GM12878 (cell line): ENCODE measurements around the gene PON1. TPM values are rescaled to one million over a fixed set of nuclear protein-coding genes. Genes with fewer than 3 reads are reported as not detected.

ENCODE experiments used
- ATAC-seq: fragments of 200-7000 bp; cut with Tn5 transposase; 3 replicates; pipeline ENCODE4 v1.9.1; 2020; ENCODE audit warnings: mild to moderate bottlenecking, moderate library complexity
- BruUV-seq: library from RNA; stranded (reverse); fragments of 400-500 nt; replicated peaks from 2 replicates; lab custom pipeline; 2021; lab: Mats Ljungman, UMichigan
- CTCF ChIA-PET: fragments of 300-600 bp; sonication (Branson Sonifier 250); formaldehyde crosslinking; extraction: SDS; loops from one replicate; lab custom pipeline; 2021; ENCODE audit warnings: inconsistent platforms; lab: Yijun Ruan, JAX
- POLR2A ChIA-PET: fragments of 350-600 bp; formaldehyde crosslinking; extraction: SDS; loops from one replicate; lab custom pipeline; 2021; ENCODE audit warnings: inconsistent platforms; lab: Charles Lee
- RAD21 ChIA-PET: fragments of 300-600 bp; sonication (Branson Sonifier 250); formaldehyde crosslinking; loops from one replicate; lab custom pipeline; 2023; ENCODE audit warnings: antibody characterized with exemption; ENCODE audit not compliant: unreplicated experiment; lab: Charles Lee
- SMC1A ChIA-PET: fragments of 300-600 bp; sonication (Branson Sonifier 250); formaldehyde crosslinking; loops from one replicate; lab custom pipeline; 2023; ENCODE audit not compliant: unreplicated experiment, uncharacterized antibody; lab: Charles Lee
- DNase-seq: peaks from one replicate; pipeline ENCODE4 v3.0.0-alpha.2; 2011; ENCODE audit warnings: low read depth, low spot score
- FAIRE-seq: peaks from 3 replicates; lab custom pipeline; 2011; peaks lifted over from hg19 to GRCh38; lab: Jason Lieb, UNC
- H2AFZ ChIP-seq: 2 replicates; pipeline ENCODE4 v1.6.0; 2011; ENCODE audit warnings: low read depth, low read length, control low read depth; ENCODE audit not compliant: control insufficient read depth
- H3K27ac ChIP-seq: 2 replicates; pipeline ENCODE4 v1.5.1; 2011; ENCODE audit warnings: control low read depth; ENCODE audit not compliant: control insufficient read depth, insufficient read depth
- H3K27me3 ChIP-seq, 2 experiments: replicated peaks in 1 of 2; 2 replicates each; pipeline versions ENCODE4 v1.6.0 to v1.6.1; 2011; ENCODE audit warnings: low read length in 1 of 2; ENCODE audit not compliant: control insufficient read depth in 2 of 2, insufficient read depth in 2 of 2
- H3K36me3 ChIP-seq, 2 experiments: 2 replicates each; pipeline ENCODE4 v1.5.1; 2011; ENCODE audit warnings: low read length in 1 of 2; ENCODE audit not compliant: control insufficient read depth in 2 of 2, insufficient read depth in 2 of 2
- H3K4me1 ChIP-seq: 2 replicates; pipeline ENCODE4 v1.6.1; 2011; ENCODE audit warnings: mild to moderate bottlenecking, low read length, moderate library complexity, mixed read lengths; ENCODE audit not compliant: control insufficient read depth, insufficient read depth
- H3K4me2 ChIP-seq: 2 replicates; pipeline ENCODE4 v1.6.0; 2011; ENCODE audit warnings: control low read depth; ENCODE audit not compliant: control insufficient read depth, insufficient read depth
- H3K4me3 ChIP-seq: fragments of 200-600 bp; sonication (generic); 2 replicates; pipeline ENCODE4 v1.5.1; 2016
- H3K79me2 ChIP-seq: 2 replicates; pipeline ENCODE4 v1.6.0; 2011; ENCODE audit warnings: low read length; ENCODE audit not compliant: control insufficient read depth, insufficient read depth
- H3K9ac ChIP-seq: 2 replicates; pipeline ENCODE4 v1.8.0; 2011; ENCODE audit warnings: low read length, control low read depth, mixed read lengths; ENCODE audit not compliant: control insufficient read depth, insufficient read depth
- H3K9me3 ChIP-seq: replicated peaks from 3 replicates; pipeline ENCODE4 v1.5.1; 2011; ENCODE audit warnings: mild to moderate bottlenecking, low read length; ENCODE audit not compliant: control insufficient read depth, insufficient read depth
- H4K20me1 ChIP-seq: 2 replicates; pipeline ENCODE4 v1.6.0; 2011; ENCODE audit not compliant: control insufficient read depth, insufficient read depth
- BACH1 ChIP-seq: fragments of 450-650 bp; IDR thresholded peaks from 2 replicates; pipeline ENCODE4 v1.6.1; 2017; ENCODE audit warnings: mild to moderate bottlenecking, borderline replicate concordance
- CREB1 ChIP-seq: IDR thresholded peaks from 2 replicates; pipeline ENCODE4 v1.6.1; 2012; ENCODE audit warnings: low read depth, mild to moderate bottlenecking, inconsistent platforms
- EP300 ChIP-seq, 2 experiments: fragments of 150-350 bp in 1 of 2; IDR thresholded peaks; 2 replicates each; pipeline ENCODE4 v1.6.1; 2011 to 2012; ENCODE audit warnings: low read depth in 2 of 2, low read length in 2 of 2, borderline replicate concordance in 1 of 2, improper control_type of control experiment in 1 of 2, inconsistent platforms in 1 of 2; ENCODE audit not compliant: control insufficient read depth in 1 of 2
- MEF2B ChIP-seq: fragments of 450-650 bp; IDR thresholded peaks from 2 replicates; pipeline ENCODE4 v1.6.1; 2018; ENCODE audit warnings: mild to moderate bottlenecking, moderate library complexity; ENCODE audit not compliant: partially characterized antibody, poor library complexity, severe bottlenecking
- NFIC ChIP-seq: IDR thresholded peaks from 2 replicates; pipeline ENCODE4 v1.6.1; 2012; ENCODE audit warnings: low read depth, mild to moderate bottlenecking, inconsistent platforms, low read length, moderate library complexity
- POLR2AphosphoS2 ChIP-seq: IDR thresholded peaks from 2 replicates; pipeline ENCODE4 v1.6.1; 2011; ENCODE audit warnings: low read depth, mild to moderate bottlenecking, low read length, improper control_type of control experiment, moderate library complexity
- POU2F2 ChIP-seq: IDR thresholded peaks from 3 replicates; pipeline ENCODE4 v1.6.1; 2011; ENCODE audit warnings: low read depth, mild to moderate bottlenecking, low read length, borderline replicate concordance
- SP1 ChIP-seq: IDR thresholded peaks from one replicate; pipeline ENCODE4 v1.6.1; 2011; ENCODE audit warnings: low read depth, low read length
- SPI1 ChIP-seq: IDR thresholded peaks from 2 replicates; pipeline ENCODE4 v1.6.1; 2011; ENCODE audit warnings: low read depth, mild to moderate bottlenecking, low read length, moderate library complexity, borderline replicate concordance; ENCODE audit not compliant: insufficient read depth
- SREBF2 ChIP-seq: IDR thresholded peaks from 2 replicates; pipeline ENCODE4 v1.6.1; 2012; ENCODE audit warnings: mild to moderate bottlenecking, low read length
- ZNF207 ChIP-seq: fragments of 450-650 bp; IDR thresholded peaks from 2 replicates; pipeline ENCODE4 v1.6.1; 2014; ENCODE audit warnings: antibody characterized with exemption, mild to moderate bottlenecking, borderline replicate concordance
- WGBS: methylation state at CpG from one replicate; pipeline ENCODE4 v1.1.6; 2016; ENCODE audit warnings: low lambda C conversion rate; ENCODE audit not compliant: insufficient replicate concordance, insufficient coverage; ENCODE audit errors: missing lambda C conversion rate; 5-methylcytosine and 5-hydroxymethylcytosine counted together
- in situ Hi-C: fragments of 300-500 bp; cut with MboI; formaldehyde crosslinking; loops from 9 replicates; pipeline ENCODE4 v1.14.3; 2018; ENCODE audit warnings: mixed read lengths
- intact Hi-C: fragments of 100-400 bp; cut with micrococcal nuclease; formaldehyde crosslinking; loops from one replicate; pipeline ENCODE4 v1.14.2; 2022; ENCODE audit not compliant: unreplicated experiment
- polyA plus RNA-seq, 11 experiments: library from polyadenylated mRNA; depleted of rRNA in 4 of 11; unstranded in 6 of 11; stranded (reverse) in 5 of 11; fragments of >200 nt; fragmentation: Nextera tagmentation in 4 of 11; fragmentation: Illumina TruSeq in 1 of 11; extraction: Ambion mirVana in 4 of 11; extraction: Trizol in 1 of 11; gene quantifications; 1 replicate in 1 of 11; 2 replicates in 10 of 11; pipeline versions ENCODE4 v1.2.1 to v1.2.3, GENCODE V29; 2011 to 2016; ENCODE audit warnings: inconsistent platforms in 2 of 11, missing spikeins in 2 of 11, low read depth in 1 of 11
- total RNA-seq, 4 experiments: library from RNA; depleted of rRNA in 3 of 4; stranded (reverse); fragments of >200 nt in 3 of 4; fragmentation: Illumina TruSeq in 1 of 4; extraction: Trizol in 1 of 4; gene quantifications; 2 replicates each; pipeline versions ENCODE4 v1.2.1 to v1.2.3, GENCODE V29; 2013 to 2021
- TF ChIP-seq, protein P1 (sequence below): IDR thresholded peaks from 2 replicates; pipeline ENCODE4 v1.6.1; 2011; ENCODE audit warnings: low read depth, mild to moderate bottlenecking, low read length, moderate library complexity, borderline replicate concordance; ENCODE audit errors: extremely low read depth

PON1 gene
- total and polyA plus RNA-seq, 10 of the 15 experiments (the other 5 are each of a cell fraction or from before 2014, with no cell fraction given) = 0.10 to 0.26 (median 0.23) TPM; not detected in 4

- Histone ChIP-seq H2AFZ (no peak overlapping the region), H3K4me3 (no peak overlapping the region), H3K27me3 (no peaks in the 10 kb centered on the region), H3K9me3 (no peaks in the 10 kb centered on the region), H3K79me2 (no peaks in the 10 kb centered on the region), H4K20me1 (no peaks in the 10 kb centered on the region), H3K27ac (no peak overlapping the region), H3K9ac (no peak overlapping the region), H3K4me1 (no peaks in the 10 kb centered on the region), H3K36me3 (no peaks in the 10 kb centered on the region), H3K4me2 (no peak overlapping the region)
- in situ Hi-C loops = no loop called here
- intact Hi-C loops = no loop called here
- SMC1A ChIA-PET = interaction anchor here (0.9 to 2.0 kb wide), 4 partner anchors 11 to 103 kb away, joined by 3 to 5 read pairs (median 4); no protein-coding TSS in a partner anchor
- CTCF ChIA-PET = no interaction called here
- no peak for ATAC-seq
- 25% methylated on average over 4 of the region's 4 CpGs for WGBS
- RAD21 ChIA-PET = no interaction called here
- POLR2A ChIA-PET = interaction anchor here (0.6 to 1.7 kb wide), 3 partner anchors 10 to 99 kb away, joined by 3 to 4 read pairs (median 3); no protein-coding TSS in a partner anchor
- no TSS peak for BruUV-seq
- FAIRE-seq = no peak
- DNase-seq = no peak
- no peak for TF ChIP-seq BACH1
- TF ChIP-seq MEF2B = no peak
- no peak for TF ChIP-seq ZNF207
- no peak for TF ChIP-seq SPI1
- no peak for TF ChIP-seq SP1
- TF ChIP-seq POLR2AphosphoS2 = no peak
- no peak for TF ChIP-seq POU2F2
- TF ChIP-seq, protein P1, sequence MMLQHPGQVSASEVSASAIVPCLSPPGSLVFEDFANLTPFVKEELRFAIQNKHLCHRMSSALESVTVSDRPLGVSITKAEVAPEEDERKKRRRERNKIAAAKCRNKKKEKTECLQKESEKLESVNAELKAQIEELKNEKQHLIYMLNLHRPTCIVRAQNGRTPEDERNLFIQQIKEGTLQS = no peak
- no peak for TF ChIP-seq CREB1
- no peak for TF ChIP-seq EP300 (IDR thresholded peaks at IDR 0.05; ENCODE audit: borderline replicate concordance in 1 of 2, control insufficient read depth in 1 of 2, low read depth in 2 of 2, low read length in 2 of 2)
- TF ChIP-seq NFIC = no peak
- TF ChIP-seq SREBF2 = no peak
Measured at GRCh38 chr7:95373323-95373722, 49.0 kb upstream of the PON1 start.
